GM18520 (cell line): ENCODE measurements around the gene FBL.
A peak's percentile ranks its signal among the peaks of the same experiment; 100 is the strongest.
"Not testable (repeated sequence)": the region's sequence is repeated elsewhere in the genome, so short reads cannot be mapped to it uniquely, and the experiment has no call there.

Source experiments
- ATAC-seq: cut with Tn5 transposase; IDR thresholded peaks from one replicate; pipeline ENCODE4 v1.9.1; 2021; ENCODE audit not compliant: unreplicated experiment

Gene FBL

GRCh38 chr19:39845933-39846677 is at the start of gene FBL:
FBL (minus strand) TSS chr19:39846379; CDS start chr19:39846300, 79 bp downstream.
- peak; percentile 75 for ATAC-seq

DNA sequence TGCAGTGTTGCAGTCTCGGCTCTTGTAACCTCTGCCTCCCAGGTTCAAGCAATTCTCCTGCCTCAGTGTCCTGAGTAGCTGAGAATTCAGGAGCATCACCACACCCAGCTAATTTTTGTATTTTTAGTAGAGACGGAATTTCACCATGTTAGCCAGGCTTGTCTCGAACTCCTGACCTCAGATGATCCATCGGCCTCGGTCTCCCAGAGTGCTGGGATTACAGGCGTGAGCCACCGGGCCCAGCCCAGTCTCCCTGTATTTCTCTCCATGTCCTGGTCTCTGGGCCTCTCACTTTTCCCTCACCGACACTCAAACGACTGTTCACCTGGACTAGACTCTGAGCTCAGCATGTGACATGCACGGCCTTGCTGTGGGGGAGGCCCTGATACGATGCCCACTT is 48.9 kb upstream of the FBL start:
- not testable (repeated sequence) for ATAC-seq

GRCh38 chr19:39894236-39894606 is 48.0 kb upstream of the FBL start:
- ATAC-seq = not testable (repeated sequence)

DNA sequence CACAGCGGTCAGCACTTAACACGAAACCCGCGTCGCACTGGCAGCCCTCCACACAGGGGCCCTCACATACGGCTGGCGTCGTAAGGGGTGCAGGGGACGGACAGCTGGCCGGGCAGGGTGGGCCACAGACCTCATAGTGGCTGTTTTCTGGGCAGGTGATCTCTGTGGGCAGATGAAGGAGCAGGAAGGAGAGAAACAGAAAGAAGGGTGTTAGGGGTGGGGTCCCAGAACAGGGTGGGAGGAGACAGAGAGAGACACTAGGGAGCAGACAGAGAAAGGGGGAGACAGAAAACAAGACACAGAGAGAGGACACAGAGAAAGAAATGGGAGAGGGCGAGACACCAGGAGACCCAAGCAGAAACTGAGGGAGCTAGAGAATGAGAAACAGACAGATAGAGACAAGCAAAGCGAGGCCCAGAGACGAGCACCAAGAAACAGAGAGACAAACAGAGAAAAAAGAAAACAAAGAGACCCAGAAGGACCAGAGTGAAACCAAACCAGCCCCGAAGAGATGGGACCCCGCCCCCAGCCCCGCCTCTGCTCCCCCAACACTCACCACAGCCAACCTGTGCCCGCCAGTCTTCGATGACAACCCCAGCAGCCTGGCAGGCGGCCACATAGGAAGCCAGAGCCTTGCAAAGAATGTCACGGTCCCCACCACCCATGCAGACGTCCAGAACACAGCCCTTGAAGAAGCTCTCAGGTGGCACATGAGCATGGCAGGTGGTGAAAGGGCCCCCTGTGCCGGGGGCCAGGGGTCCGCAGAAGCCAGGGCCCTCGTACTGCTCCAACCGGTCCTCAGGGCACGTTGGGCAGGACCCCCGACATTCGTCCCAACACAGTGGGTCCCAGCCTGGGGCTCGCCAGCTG is 47.4 kb upstream of the FBL start:
- not testable (repeated sequence) for ATAC-seq

DNA sequence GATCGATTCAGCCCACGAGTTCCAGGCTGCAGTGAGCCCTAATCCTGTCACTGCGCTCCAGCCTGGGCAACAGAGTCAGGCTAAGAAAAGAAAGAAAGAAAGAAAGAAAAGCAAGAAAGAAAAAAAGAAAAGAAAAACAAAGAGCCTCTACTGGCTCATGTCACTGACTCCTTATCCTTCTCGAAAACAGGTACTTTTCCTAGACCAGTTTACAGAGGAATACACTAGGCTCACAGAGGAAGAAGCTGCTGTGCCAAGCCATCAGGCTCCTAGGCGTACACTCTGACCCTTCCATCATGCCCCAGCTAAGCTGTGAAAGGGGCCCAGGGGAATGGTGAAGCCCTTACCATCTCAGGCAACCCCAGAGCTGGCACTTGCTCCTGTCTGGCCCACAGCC is 46.3 kb upstream of the FBL start:
- not testable (repeated sequence) for ATAC-seq

- not testable (repeated sequence) for ATAC-seq
Measured at GRCh38 chr19:39891660-39892505, 45.7 kb upstream of the FBL start.

DNA sequence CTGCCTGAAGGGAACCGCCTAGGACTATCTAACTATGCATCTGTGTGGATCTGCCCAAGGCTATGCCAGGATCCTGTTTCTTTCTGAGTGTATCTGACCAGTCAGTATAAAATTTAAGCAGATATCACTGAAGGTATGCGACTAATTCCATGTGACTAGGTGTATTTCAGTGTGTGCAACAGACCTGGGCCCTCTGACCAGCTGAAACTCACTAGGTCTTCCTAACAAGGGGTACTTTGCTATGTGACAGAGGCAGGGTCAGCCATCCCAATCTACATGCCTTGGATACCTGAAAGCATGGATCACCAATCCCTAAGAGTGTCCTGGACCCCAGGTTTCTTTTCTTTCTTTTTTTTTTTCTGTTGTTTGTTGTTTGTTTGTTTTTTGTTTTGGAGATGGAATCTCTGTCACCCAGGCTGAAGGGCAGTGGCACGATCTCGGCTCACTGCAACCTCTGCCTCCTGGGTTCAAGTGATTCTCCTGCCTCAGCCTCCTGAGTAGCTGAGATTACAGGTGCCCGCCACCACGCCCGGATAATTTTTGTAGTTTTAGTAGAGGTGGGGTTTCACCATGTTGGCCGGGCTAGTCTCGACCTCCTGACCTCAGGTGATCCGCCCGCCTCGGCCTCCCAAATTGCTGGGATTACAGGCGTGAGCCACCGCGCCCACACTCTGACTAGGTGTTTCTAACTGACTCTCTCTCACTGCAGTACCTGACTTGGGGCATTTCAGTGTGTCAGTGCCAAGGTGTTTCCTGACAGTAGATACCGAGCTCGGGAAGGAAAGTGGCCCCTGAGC is 44.8 kb upstream of the FBL start:
- ATAC-seq = no peak

GRCh38 chr19:39889872-39890754 is 43.9 kb upstream of the FBL start:
- ATAC-seq = not testable (repeated sequence)

DNA sequence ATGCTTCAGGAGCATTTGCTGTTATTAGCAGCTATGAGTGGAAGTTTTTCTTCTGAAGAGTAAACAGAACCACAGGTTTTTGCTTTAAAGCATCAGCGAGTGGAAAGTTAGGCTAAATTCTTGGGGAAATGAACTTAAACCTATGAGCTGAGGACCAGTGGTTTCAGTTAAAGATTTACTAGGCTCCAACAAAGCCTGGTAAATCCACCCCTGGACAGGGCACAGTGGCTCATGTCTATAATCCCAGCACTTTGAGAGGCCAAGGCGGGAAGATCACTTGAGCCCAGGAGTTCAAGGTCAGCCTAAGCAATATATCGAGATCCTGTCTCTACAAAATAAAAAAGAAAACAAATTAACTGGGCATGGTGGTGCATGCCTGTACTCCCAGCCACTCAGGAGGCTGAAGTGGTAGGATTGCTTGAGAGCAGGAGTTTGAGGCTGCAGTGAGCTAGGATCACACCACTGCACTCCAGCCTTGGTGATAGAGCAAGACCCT is 41.3 kb upstream of the FBL start:
- ATAC-seq = not testable (repeated sequence)

DNA sequence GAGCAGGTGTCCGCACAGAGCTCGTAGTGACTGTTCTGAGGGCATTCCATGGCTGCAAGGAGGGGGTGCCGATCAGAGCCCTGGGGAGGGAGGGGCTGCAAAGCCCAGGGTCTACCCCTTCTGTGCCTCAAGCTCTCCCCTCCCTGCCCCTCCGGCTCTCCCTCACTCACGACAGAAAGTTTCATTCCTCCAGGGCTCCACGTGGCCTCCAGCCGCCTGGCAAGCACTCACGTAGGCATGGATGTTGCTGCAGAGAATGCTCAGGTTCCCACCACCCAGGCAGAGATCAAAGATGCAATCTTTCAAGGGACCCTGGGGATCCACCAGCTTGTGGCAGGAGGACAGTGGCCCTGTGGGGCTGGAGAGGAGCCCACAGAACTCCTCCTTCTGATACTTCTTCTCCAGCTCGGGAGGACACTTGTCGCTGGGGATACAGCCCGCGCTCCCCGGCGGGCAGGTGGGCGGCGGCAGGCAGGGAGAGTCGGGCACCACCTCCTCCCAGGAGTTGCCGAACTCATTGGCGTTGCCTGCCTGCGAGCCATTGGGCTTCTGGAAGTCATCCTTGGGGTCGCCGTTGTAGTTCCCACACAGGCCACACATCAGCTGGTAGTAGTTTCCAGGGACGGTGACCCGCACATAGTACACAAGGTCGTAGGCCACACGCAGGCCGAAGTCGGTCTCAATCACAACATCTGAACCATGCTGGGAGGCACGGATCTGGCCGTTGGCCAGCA is 39.8 kb upstream of the FBL start:
- not testable (repeated sequence) for ATAC-seq

- not testable (repeated sequence) for ATAC-seq
Measured at GRCh38 chr19:39884721-39885120, 38.5 kb upstream of the FBL start.

- not testable (repeated sequence) for ATAC-seq
Measured at GRCh38 chr19:39882645-39883044, 36.5 kb upstream of the FBL start.

- ATAC-seq = not testable (repeated sequence)
Measured at GRCh38 chr19:39881495-39882110, 35.4 kb upstream of the FBL start.

- not testable (repeated sequence) for ATAC-seq
Measured at GRCh38 chr19:39880241-39880640, 34.1 kb upstream of the FBL start.

- not testable (repeated sequence) for ATAC-seq
Measured at GRCh38 chr19:39879796-39880195, 33.6 kb upstream of the FBL start.

GRCh38 chr19:39878866-39879265 is 32.7 kb upstream of the FBL start:
- ATAC-seq = not testable (repeated sequence)

GRCh38 chr19:39878398-39878797 is 32.2 kb upstream of the FBL start:
- no peak for ATAC-seq

GRCh38 chr19:39877982-39878381 is 31.8 kb upstream of the FBL start:
- ATAC-seq = not testable (repeated sequence)
